K562 (cell line): Measurements from ENCODE around the gene CDR2L. TPM values are rescaled to one million over a fixed set of nuclear protein-coding genes. Genes with fewer than 3 reads are reported as not detected.
A peak's percentile ranks its signal among the peaks of the same experiment; 100 is the strongest.

Experiments
- ARID2 ChIP-seq: fragments of 450-650 bp; IDR thresholded peaks from 2 replicates; pipeline ENCODE4 v1.6.1; 2017; ENCODE audit warnings: antibody characterized with exemption, mild to moderate bottlenecking
- ARID4B ChIP-seq: sonication (generic); formaldehyde crosslinking; IDR thresholded peaks from 2 replicates; pipeline ENCODE4 v1.8.0; 2022; ENCODE audit warnings: mild to moderate bottlenecking, missing genetic modification reagents
- CREB3L1 ChIP-seq: fragments of 450-650 bp; IDR thresholded peaks from 2 replicates; pipeline ENCODE4 v1.6.1; 2014; ENCODE audit warnings: low read depth, mild to moderate bottlenecking, moderate library complexity, borderline replicate concordance
- EP300 ChIP-seq: IDR thresholded peaks from 2 replicates; pipeline ENCODE4 v1.6.1; 2012; ENCODE audit warnings: low read length, improper control_type of control experiment
- ETS2 ChIP-seq: IDR thresholded peaks from 2 replicates; pipeline ENCODE4 v1.6.1; 2016; ENCODE audit warnings: borderline replicate concordance, missing genetic modification characterization, mild to moderate bottlenecking, moderate library complexity, missing compliant biosample characterization; ENCODE audit not compliant: poor library complexity, severe bottlenecking
- GATAD2B ChIP-seq: fragments of 450-650 bp; IDR thresholded peaks from 2 replicates; pipeline ENCODE4 v1.6.1; 2017; ENCODE audit warnings: mild to moderate bottlenecking, borderline replicate concordance
- HIVEP1 ChIP-seq: fragments of 250-450 bp; sonication (Bioruptor Pico); IDR thresholded peaks from 2 replicates; pipeline ENCODE4 v1.4.0; 2020; ENCODE audit warnings: mild to moderate bottlenecking
- KDM1A ChIP-seq, 2 experiments: fragments of 450-650 bp; IDR thresholded peaks; 2 replicates each; pipeline ENCODE4 v1.6.1; 2016; ENCODE audit warnings: mild to moderate bottlenecking in 2 of 2
- KDM4B ChIP-seq, 2 experiments: fragments of 450-650 bp in 1 of 2; sonication (generic) in 1 of 2; IDR thresholded peaks; 2 replicates each; pipeline ENCODE4 v1.6.1; 2016 to 2017; ENCODE audit warnings: borderline replicate concordance in 2 of 2, antibody characterized with exemption in 1 of 2, low read depth in 1 of 2, mild to moderate bottlenecking in 1 of 2
- MCM3 ChIP-seq: fragments of 450-650 bp; IDR thresholded peaks from 2 replicates; pipeline ENCODE4 v1.6.1; 2016
- PCBP1 ChIP-seq: fragments of 200-400 bp; formaldehyde crosslinking; IDR thresholded peaks from 2 replicates; pipeline ENCODE4 v1.6.1; 2018; ENCODE audit warnings: mild to moderate bottlenecking, low read depth, low read length; ENCODE audit not compliant: poor library complexity, severe bottlenecking
- SMARCE1 ChIP-seq: fragments of 450-650 bp; IDR thresholded peaks from 2 replicates; pipeline ENCODE4 v1.7.1; 2016; ENCODE audit warnings: mild to moderate bottlenecking
- SP2 ChIP-seq: IDR thresholded peaks from 2 replicates; pipeline ENCODE4 v1.6.1; 2011; ENCODE audit warnings: mild to moderate bottlenecking, low read depth, low read length, moderate library complexity; ENCODE audit not compliant: poor library complexity, severe bottlenecking; ENCODE audit errors: extremely low read depth
- TCF7 ChIP-seq: sonication (generic); IDR thresholded peaks from 2 replicates; pipeline ENCODE4 v1.6.1; 2016; ENCODE audit warnings: antibody characterized with exemption, borderline replicate concordance
- ZNF280A ChIP-seq: fragments of 450-650 bp; IDR thresholded peaks from 2 replicates; pipeline ENCODE4 v1.6.1; 2018; ENCODE audit warnings: mild to moderate bottlenecking, low read depth; ENCODE audit not compliant: partially characterized antibody
- ZNF41 ChIP-seq: fragments of 250-450 bp; sonication (Bioruptor Pico); conservative IDR thresholded peaks from 2 replicates; pipeline ENCODE4 v1.4.0; 2020; ENCODE audit warnings: mild to moderate bottlenecking
- ZNF75A ChIP-seq: fragments of 450-650 bp; formaldehyde crosslinking; IDR thresholded peaks from 2 replicates; pipeline ENCODE4 v1.4.0; 2020; ENCODE audit warnings: mild to moderate bottlenecking
- ZNF830 ChIP-seq: fragments of 250-450 bp; sonication (Bioruptor Pico); IDR thresholded peaks from 2 replicates; pipeline ENCODE4 v1.5.0; 2021; ENCODE audit warnings: mild to moderate bottlenecking
- polyA plus RNA-seq, 8 experiments: library from polyadenylated mRNA; depleted of rRNA in 4 of 8; stranded (reverse) in 5 of 8; unstranded in 3 of 8; fragments of >200 nt; fragmentation: Nextera tagmentation in 2 of 8; fragmentation: Illumina TruSeq in 1 of 8; extraction: Ambion mirVana in 2 of 8; extraction: Trizol in 1 of 8; gene quantifications; 2 replicates each; pipeline versions ENCODE4 v1.2.1 to v1.2.3, GENCODE V29; 2011 to 2014; ENCODE audit warnings: inconsistent platforms in 1 of 8, missing spikeins in 1 of 8
- total RNA-seq, 7 experiments: library from RNA; depleted of rRNA in 6 of 7; stranded (reverse); fragments of >200 nt in 6 of 7; fragmentation: Illumina TruSeq in 2 of 7; extraction: Trizol in 2 of 7; gene quantifications; 2 replicates each; pipeline versions ENCODE4 v1.2.1 to v1.2.3, GENCODE V29; 2011 to 2021; ENCODE audit warnings: low replicate concordance in 1 of 7

Gene CDR2L
- total and polyA plus RNA-seq, 9 of the 15 experiments (the other 6 are each of a cell fraction or from before 2014, with no cell fraction given) = 2.7 to 16.0 (median 7.3) TPM

GRCh38 chr17:75046407-75047289 lies 59.2 kb downstream of the CDR2L start, which contains the start of the genes ATP5PD and KCTD2 (continued):
- TF ChIP-seq CREB3L1 = peak; percentile 51; the same call in 1 of the 2 replicates
- peak; percentile 33 for TF ChIP-seq EP300
- peak; percentile 59; the same call in 1 of the 2 replicates for TF ChIP-seq ZNF830
- TF ChIP-seq ZNF75A (CRISPR knock-in tag) = no peak
- TF ChIP-seq MCM3 = no peak
- TF ChIP-seq GATAD2B = 0 out of 2 replicates have a peak, but pooled peaks have one; percentile 65
- TF ChIP-seq KDM1A (IDR thresholded peaks at IDR 0.05) = no peak
- no peak for TF ChIP-seq HIVEP1 (CRISPR knock-in tag)
- no peak for TF ChIP-seq ETS2 (tag)
- TF ChIP-seq ZNF41 (CRISPR knock-in tag) = no peak
- TF ChIP-seq KDM4B (IDR thresholded peaks at IDR 0.05; ENCODE audit: borderline replicate concordance in 2 of 2, low read depth in 1 of 2) = no peak; a peak in 1 of 4 replicates
- no peak for TF ChIP-seq ZNF280A
- TF ChIP-seq ARID4B = peak; percentile 65
- TF ChIP-seq SP2 = peak; percentile 94
- TF ChIP-seq PCBP1 = peak; percentile 96
- TF ChIP-seq ARID2 = no peak
- TF ChIP-seq SMARCE1 = no peak
- no peak for TF ChIP-seq TCF7
